GM18519 (cell line): ENCODE data around the gene CCT7.

Source experiments
- ATAC-seq: cut with Tn5 transposase; IDR thresholded peaks from one replicate; pipeline ENCODE4 v1.9.1; 2021; ENCODE audit warnings: mild to moderate bottlenecking, moderate library complexity; ENCODE audit not compliant: unreplicated experiment, low FRiP score

The CCT7 gene

GRCh38 chr2:73266061-73266901 lies 32.2 kb downstream of the CCT7 start:
- no peak for ATAC-seq

DNA sequence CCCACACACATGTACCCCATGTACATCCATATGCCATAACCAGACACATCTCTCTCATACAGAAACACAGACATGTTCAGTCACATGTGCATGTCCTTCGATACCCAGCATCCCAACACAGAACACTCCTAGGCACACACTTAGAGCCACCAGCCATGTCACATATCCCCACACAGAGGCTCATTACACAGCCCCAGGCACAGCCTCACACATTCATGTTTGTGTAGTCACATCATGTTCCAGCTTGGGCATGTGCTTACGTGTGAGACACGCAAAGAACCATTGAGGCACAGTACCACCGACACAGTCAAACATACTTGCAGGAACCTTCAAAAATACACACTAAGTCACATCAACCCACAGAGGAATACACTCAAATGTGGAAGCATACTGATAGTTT lies 32.9 kb downstream of the CCT7 start:
- no peak for ATAC-seq

GRCh38 chr2:73268366-73268829 lies 34.3 kb downstream of the CCT7 start:
- no peak for ATAC-seq

DNA sequence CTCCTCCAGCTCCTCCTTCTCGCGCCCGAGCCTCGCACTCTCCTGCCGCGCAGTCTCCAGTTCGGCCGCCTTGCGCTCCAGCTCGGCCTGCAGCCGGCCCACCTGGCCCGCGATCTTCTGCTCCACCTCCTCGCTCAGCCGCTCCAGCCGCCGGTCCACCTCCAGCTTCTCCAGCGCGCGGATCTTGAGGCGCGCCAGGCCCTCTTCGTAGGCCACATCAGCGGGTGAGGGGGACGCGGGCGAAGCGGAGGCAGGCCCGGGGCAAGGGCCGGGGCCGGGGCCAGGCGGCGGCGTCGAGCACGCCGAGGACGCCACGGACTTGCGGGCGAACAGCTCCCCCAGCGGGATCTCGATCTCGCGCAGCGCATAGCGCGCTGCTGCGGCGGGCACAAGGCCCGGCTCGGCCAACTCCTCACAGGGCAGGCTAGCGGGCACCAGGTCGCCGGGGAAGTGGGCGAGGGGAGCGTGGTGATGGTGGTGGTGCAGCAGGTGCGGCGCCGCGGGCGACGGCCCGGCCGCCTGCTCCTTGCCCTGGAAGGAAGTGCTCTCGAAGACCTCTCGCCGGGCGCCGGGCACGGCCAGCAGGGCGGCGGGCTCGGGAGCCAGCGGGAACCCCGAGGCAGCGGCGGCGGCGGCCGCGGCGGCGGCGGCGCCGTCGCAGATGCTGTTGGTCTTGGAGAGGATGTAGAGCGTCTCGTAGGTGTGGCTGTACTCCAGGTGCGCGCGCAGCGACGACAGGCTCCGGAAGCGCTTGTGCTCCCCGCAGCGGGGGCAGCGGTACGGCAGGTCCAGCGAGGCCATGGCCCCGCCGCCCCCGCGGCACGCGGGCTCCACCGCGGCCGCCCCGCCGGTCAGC lies 35.0 kb downstream of the CCT7 start:
- no peak for ATAC-seq

DNA sequence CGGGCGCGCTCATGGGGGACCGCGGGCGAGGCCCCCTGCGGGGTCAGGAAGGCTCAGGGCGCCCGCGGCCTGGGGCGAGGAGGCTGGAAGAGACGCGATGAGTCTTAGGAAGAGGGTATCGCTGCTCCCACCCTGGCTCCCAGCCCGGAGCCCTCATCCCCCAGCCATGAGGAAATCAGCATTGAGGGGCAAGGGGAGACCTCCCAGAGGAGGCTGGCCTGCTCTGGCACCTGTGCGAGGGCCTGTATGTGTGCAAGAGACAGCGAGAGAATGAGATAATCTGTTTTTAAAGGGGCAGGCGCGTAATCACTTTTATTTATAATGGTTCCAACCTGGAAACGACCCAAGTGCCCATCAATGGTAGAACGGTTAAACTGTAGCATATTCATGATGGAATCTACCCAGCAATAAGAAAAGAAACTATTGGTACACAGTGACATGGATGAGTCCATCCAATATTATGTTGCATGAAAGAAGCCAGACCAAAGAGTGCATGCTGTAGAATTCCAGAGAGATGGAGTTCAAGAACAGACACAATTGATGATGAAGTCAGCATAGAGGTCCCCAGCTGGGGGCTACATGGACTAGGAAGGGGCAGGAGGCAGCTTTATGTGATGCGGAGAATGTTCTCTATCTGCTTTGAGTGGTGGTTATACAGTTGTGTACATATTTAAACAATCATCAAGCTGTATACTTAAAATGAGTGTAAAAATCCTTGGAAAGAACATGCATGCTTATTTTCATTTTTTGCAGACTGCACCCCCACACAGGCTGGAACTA lies 35.8 kb downstream of the CCT7 start:
- no peak for ATAC-seq

DNA sequence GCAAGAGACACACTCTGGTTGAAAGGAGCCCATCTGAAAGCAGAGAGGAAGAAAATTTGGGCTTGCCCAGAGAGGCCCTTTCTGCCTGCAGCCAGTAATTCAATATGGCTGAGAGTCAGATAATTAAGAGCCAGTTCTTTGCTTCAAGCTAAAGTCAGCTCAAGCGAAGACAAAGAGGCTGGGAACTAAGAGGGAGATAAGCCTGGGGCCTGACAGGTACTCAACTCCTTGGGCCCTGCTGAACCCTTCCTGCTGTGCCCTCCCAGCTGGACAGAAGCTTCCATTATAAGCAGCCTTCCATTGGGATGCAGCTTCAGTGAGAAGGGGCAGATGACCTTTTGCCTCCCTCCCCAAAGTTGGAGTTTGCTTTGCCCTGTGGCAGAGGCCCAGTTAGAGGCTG lies 38.2 kb downstream of the CCT7 start:
- no peak for ATAC-seq

- no peak for ATAC-seq
Observed at GRCh38 chr2:73279852-73280251, 45.7 kb downstream of the CCT7 start.

GRCh38 chr2:73281244-73281643 lies 47.1 kb downstream of the CCT7 start:
- no peak for ATAC-seq

DNA sequence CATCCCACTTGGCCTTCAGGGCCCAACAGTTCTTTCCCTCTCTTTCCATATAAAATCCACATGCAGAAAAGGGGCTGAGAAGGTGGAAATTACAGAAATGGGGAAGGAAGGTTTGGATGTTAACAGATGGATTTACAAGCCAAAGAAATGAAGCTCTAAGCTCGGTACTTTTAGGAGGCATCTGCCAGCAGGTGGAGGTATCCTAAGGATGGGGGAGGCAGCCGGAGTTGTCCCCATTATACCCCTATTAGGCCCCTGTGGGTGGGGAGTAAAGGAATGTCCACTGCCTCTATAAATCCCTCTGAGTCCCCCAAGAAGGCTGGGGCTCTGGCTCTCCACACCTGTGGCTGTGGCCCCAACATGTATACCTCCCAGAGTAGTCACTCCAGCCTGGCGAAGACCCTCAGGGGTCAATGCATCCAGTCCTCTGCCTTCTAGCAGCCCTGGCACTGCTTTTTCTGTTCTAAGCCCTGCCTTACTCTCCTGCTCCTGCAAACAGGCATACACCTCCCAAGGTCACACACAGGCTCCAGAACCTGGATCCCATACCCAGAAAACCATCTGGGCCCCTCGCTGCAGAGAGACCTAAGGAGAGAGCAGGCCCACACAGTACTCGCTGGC lies 48.9 kb downstream of the CCT7 start:
- ATAC-seq: no peak

- ATAC-seq: peak; percentile 4
Observed at GRCh38 chr2:73283545-73284295, 49.6 kb downstream of the CCT7 start.

- peak; percentile 31 for ATAC-seq
Observed at GRCh38 chr2:73284296-73285158, 50.4 kb downstream of the CCT7 start, which contains the start of gene FBXO41. Gene FBXO41 (minus strand): TSS chr2:73284478. CDS start chr2:73269630, 14,848 bp downstream.

DNA sequence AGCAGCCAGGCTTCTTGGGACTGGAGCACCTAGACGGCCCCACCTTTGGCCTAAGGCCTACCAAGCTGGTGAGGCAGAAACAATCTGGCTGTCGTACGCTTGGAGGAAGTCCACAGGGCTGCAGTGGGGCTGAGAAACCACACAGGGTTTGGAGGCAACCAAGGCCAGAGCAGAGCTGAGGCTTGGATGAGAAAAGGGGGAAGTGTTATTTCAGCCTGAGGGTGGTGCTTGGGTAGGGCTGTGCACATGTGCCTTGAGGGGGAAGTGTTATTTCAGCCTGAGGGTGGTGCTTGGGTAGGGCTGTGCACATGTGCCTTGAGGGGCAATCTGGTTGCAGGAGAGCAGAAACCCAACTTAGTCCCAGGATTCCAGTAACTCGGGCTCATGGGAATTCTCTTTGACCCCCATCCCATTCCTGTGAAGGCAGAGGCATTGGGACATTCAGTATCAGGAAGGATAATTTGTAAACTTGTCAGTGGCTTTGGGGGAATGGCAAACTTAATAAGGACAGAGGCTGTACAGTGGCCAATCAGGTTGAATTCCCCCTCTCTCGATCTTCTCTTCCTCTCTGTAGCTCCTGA lies 51.1 kb downstream of the CCT7 start:
- ATAC-seq: peak; percentile 60

DNA sequence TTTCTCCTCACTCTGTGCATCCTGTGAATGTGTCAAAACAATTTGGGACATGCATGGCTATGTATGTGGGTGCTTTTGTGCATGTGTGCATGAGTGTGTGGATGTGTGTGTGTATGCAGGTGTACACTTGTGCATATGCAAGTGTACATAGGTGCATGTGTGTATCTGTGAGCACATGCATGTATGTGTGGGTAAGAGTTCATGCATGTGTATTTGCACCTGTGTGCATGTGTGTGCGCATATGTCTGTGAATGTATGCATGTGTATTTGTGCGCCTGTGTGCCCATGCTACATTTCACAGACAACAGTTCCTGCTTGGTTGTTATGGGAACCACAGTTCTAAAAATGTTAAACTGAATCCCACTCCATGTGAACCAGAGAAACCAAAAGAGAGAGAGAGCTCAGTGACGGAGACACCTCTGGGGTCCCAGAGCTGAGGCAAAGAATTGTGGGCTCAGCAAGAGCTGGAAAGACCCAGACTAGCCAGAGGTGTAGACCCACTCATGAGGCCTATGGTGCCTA lies 52.1 kb downstream of the CCT7 start:
- no peak for ATAC-seq

- ATAC-seq: no peak
Observed at GRCh38 chr2:73289304-73289703, 55.2 kb downstream of the CCT7 start.

GRCh38 chr2:73290049-73290839 lies 56.1 kb downstream of the CCT7 start:
- peak; percentile 27 for ATAC-seq

- no peak for ATAC-seq
Observed at GRCh38 chr2:73291093-73291460, 57.0 kb downstream of the CCT7 start.
